HG03139 (cell line): ENCODE measurements around the gene MAL.
"Not testable (repeated sequence)": the region's sequence is repeated elsewhere in the genome, so short reads cannot be mapped to it uniquely, and the experiment has no call there.

Source experiments
- ATAC-seq: cut with Tn5 transposase; IDR thresholded peaks from one replicate; pipeline ENCODE4 v1.9.1; 2021; ENCODE audit not compliant: unreplicated experiment

The MAL gene

DNA sequence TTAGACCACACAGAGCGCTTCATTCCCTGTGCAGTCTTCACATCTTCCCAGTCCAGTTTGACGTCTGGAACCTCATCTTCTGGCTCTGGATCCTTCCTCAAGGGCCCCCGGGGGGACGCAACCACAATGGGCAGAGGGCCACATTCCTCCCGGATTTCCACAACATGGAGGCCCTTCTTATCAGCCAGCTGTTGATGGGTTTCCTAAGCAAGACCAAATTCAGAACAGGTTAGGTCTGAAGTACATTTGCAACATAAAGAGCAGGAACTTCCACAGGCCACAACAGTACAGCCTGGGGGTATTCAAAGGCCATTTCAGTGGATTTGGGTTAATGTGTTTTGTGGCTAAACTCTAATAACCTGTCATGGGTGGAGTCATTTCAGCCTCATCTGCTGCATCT lies 61.9 kb downstream of the MAL start:
- ATAC-seq: no peak

DNA sequence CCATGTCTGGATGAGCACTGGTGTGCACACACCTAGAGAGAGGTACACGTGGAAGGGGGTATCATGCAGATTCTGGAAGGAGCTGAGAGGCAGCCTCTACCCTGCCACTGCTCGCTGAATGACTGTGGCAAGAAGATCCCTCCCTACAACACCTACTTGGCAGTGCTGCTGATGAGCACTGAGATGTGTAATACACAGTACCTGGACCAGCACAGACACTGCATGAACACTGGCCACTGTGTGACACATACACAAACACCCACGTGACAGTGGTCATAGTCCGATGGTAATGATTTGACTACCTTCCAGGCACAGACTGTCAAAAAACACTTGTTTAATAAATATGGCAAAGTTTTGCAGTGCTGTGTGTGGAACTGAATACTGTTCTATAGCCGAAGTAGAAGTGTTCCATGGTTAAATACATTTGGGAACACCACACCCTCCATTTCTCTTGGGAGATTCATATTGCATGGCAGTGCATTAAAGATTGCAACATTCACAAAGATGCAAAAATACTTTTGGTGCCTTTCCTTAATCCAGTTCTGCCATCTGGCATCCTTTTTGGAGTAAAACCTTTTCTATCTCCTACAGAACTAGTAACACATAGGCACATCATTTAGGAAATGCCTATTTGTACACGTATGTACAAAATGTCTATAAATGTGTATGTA lies 66.5 kb downstream of the MAL start:
- ATAC-seq: no peak

DNA sequence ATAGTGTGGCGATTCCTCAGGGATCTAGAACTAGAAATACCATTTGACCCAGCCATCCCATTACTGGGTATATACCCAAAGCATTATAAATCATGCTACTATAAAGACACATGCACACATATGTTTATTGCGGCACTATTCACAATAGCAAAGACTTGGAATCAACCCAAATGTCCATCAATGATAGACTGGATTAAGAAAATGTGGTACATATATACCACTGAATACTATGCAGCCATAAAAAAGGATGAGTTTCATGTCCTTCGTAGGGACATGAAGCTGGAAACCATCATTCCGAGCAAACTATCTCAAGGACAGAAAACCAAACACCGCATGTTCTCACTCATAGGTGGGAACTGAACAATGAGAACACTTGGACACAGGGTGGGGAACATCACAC lies 72.8 kb downstream of the MAL start:
- not testable (repeated sequence) for ATAC-seq

DNA sequence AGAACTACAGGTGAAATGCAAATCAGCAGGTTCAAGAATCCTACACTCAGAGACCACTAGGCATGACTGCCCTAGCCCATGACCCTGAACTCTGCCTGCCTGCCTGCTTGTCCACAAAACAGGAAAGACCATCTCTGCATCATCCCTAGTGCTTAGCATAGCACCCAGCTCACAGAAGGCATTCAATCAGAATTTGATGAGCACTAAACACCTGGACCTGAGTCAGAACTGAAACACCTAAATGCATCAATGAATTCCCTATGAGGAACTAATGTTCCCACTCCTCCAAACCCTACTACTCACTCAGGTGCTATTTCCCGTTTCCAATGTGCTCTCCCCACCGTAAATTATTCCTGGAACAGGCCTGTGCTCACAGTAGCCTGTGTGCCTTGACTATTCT lies 74.4 kb downstream of the MAL start:
- no peak for ATAC-seq
